Measurements from ENCODE around the gene PCDHGB5.

The PCDHGB5 gene

DNA sequence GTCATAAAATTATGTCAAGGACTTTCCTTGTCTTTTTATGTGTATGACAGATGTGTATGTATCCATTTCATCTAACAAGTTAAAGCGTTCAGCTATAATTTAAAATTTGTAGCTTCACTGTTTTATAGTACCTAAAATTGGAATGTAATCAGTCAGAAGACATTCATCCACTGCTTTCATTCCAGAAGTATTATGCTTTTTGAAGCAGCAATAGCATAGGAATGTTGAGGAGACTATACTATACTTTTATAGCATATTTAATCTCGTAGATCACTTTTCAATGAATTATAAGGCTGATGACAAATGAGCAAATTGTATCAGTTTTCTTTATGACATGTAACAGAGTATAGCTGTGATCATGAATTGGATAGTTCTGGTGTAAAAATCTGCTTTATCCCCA is 39.5 kb downstream of the PCDHGB5 start:
- no peak overlapping the region for H3K4me3 ChIP-seq (ENCODE audit: low read depth, low read length)
- TF ChIP-seq MYC (IDR thresholded peaks at IDR 0.05; ENCODE audit: low read depth, low read length) (no peak), POLR2A (IDR thresholded peaks at IDR 0.05; ENCODE audit: extremely low read depth, insufficient read length) (no peak)
- TF ChIP-seq, protein P1, sequence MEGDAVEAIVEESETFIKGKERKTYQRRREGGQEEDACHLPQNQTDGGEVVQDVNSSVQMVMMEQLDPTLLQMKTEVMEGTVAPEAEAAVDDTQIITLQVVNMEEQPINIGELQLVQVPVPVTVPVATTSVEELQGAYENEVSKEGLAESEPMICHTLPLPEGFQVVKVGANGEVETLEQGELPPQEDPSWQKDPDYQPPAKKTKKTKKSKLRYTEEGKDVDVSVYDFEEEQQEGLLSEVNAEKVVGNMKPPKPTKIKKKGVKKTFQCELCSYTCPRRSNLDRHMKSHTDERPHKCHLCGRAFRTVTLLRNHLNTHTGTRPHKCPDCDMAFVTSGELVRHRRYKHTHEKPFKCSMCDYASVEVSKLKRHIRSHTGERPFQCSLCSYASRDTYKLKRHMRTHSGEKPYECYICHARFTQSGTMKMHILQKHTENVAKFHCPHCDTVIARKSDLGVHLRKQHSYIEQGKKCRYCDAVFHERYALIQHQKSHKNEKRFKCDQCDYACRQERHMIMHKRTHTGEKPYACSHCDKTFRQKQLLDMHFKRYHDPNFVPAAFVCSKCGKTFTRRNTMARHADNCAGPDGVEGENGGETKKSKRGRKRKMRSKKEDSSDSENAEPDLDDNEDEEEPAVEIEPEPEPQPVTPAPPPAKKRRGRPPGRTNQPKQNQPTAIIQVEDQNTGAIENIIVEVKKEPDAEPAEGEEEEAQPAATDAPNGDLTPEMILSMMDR (IDR thresholded peaks at IDR 0.05; ENCODE audit: low read depth, low read length): no peak
- TF ChIP-seq, protein P2, sequence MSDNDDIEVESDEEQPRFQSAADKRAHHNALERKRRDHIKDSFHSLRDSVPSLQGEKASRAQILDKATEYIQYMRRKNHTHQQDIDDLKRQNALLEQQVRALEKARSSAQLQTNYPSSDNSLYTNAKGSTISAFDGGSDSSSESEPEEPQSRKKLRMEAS (IDR thresholded peaks at IDR 0.05; ENCODE audit: low read depth, low read length): no peak
- DNase-seq (ENCODE audit: low read depth): no peak

DNA sequence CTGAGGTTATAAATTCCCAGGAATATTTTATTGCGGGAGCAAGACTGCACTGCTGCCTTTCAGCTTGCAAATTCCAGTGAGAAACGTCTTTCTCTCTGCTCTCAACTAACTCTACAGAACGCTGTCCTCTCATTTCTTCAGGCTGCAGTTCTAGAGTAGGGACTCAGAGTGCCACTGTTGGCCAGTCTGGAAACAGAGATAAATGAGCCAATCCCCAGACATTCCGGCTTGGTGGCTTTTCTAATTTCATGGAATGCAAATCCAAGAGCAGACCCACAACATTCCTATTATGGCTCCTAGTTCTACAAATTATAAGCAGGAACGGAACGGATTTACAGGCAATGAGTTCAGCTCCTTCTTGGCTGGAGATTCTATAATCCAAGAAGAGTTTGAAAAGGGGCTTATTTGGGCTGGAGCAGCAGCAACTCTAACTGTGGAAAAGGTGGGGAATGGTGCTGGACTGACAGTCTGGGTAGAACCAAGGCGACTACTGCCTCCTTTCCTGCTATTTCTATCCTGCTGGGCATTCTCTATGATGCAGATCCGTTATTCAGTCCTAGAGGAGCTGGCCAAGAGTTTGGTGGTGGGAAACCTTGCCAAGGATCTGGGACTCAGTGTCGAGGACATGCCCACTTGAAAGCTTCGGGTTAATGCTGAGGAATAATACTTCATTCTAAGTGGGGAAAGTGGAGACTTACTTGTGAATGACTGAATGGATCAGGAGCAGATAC is 41.8 kb downstream of the PCDHGB5 start:
- H3K4me3 ChIP-seq (ENCODE audit: low read depth, low read length): no peak overlapping the region
- TF ChIP-seq MYC (IDR thresholded peaks at IDR 0.05; ENCODE audit: low read depth, low read length) (no peak), POLR2A (IDR thresholded peaks at IDR 0.05; ENCODE audit: extremely low read depth, insufficient read length) (no peak)
- TF ChIP-seq, protein P1 (IDR thresholded peaks at IDR 0.05; ENCODE audit: low read depth, low read length): no peak
- TF ChIP-seq, protein P2 (IDR thresholded peaks at IDR 0.05; ENCODE audit: low read depth, low read length): no peak
- DNase-seq (ENCODE audit: low read depth): no peak

DNA sequence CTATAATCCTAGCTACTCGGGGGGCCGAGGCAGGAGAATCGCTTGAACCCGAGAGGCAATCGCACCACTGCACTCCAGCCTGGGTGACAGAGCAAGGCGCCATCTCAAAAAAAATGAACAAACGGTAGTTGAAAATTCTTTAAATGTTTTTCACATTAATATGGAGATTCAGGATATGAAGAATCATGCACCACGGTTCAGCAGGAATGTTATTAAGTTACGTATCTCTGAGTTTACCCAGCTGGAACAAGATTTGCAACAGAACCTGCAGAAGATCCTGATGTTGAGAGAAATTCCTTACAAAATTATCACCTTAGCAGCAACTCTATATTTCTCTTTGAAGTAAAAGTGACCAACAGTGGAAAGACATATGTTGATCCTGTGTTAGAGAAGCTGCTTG is 42.6 kb downstream of the PCDHGB5 start:
- DNase-seq (ENCODE audit: low read depth): no peak
- TF ChIP-seq, protein P1 (IDR thresholded peaks at IDR 0.05; ENCODE audit: low read depth, low read length): no peak
- TF ChIP-seq POLR2A (IDR thresholded peaks at IDR 0.05; ENCODE audit: extremely low read depth, insufficient read length) (no peak), MYC (IDR thresholded peaks at IDR 0.05; ENCODE audit: low read depth, low read length) (no peak)
- TF ChIP-seq, protein P2 (IDR thresholded peaks at IDR 0.05; ENCODE audit: low read depth, low read length): no peak
- no peak overlapping the region for H3K4me3 ChIP-seq (ENCODE audit: low read depth, low read length)

DNA sequence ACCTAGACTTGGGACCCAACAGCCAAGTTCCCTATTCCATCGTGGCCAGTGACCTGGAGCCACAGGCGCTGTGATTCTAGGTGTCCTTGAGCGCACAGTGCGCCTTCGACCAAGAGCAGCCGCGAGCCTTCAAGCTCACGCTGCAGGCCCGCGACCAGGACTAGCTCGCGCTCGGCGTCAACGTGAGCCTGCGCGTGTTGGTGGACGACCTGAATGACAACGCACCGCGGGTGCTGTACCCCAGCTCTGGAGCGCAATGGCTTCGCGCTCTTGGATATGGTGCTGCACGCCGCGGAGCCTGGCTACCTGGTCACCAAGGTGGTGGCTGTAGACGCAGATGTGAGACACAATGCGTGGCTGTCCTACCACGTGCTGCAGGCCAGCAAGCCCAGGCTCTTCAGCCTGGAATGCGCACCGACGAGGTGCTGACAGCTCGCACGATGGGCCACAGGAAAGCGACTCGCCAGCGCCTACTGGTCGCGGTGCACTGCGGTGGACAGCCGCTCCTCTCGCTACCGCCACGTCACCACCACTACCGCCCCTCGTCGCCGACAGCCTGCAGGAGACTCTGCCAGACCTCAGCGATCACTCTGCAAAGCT is 43.9 kb downstream of the PCDHGB5 start:
- no peak for DNase-seq (ENCODE audit: low read depth)
- no peak overlapping the region for H3K4me3 ChIP-seq (ENCODE audit: low read depth, low read length)
- TF ChIP-seq POLR2A (IDR thresholded peaks at IDR 0.05; ENCODE audit: extremely low read depth, insufficient read length) (no peak), MYC (IDR thresholded peaks at IDR 0.05; ENCODE audit: low read depth, low read length) (no peak)
- TF ChIP-seq, protein P1 (IDR thresholded peaks at IDR 0.05; ENCODE audit: low read depth, low read length): no peak
- TF ChIP-seq, protein P2 (IDR thresholded peaks at IDR 0.05; ENCODE audit: low read depth, low read length): no peak

Measured in NB4 (cell line).